HG02943 (cell line): ENCODE measurements around the gene GUSB.
A peak's percentile ranks its signal among the peaks of the same experiment; 100 is the strongest.
"Not testable (repeated sequence)": the region's sequence is repeated elsewhere in the genome, so short reads cannot be mapped to it uniquely, and the experiment has no call there.

ENCODE experiments used
- ATAC-seq: cut with Tn5 transposase; IDR thresholded peaks from one replicate; pipeline ENCODE4 v1.9.1; 2021; ENCODE audit warnings: mild to moderate bottlenecking, low read depth, moderate library complexity; ENCODE audit not compliant: unreplicated experiment

GUSB gene

GRCh38 chr7:65981965-65982792 is at the start of gene GUSB:
TSS of gene GUSB (minus strand) at chr7:65982213. CDS start at chr7:65982183, 30 bp downstream.
- ATAC-seq = peak; percentile 74

DNA sequence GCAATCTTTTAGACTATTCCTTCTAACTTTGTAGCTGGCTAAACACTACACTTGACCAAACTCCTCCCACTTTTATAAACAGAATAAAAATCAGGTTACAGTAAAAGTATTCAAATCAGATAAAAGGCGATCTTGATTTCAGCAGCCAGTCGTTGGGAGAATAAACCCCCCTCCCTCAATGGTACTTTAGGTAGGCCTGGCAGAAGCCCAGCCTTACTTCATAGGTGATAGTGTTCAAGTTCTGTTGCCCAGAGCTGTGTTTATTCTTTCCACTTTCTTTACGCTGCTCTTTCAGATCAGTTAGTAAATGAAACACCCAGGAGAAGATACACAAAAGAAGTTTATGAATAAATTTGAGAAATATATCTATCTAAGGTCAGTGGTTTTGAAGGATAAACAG is 46.3 kb upstream of the GUSB start:
- ATAC-seq = not testable (repeated sequence)

DNA sequence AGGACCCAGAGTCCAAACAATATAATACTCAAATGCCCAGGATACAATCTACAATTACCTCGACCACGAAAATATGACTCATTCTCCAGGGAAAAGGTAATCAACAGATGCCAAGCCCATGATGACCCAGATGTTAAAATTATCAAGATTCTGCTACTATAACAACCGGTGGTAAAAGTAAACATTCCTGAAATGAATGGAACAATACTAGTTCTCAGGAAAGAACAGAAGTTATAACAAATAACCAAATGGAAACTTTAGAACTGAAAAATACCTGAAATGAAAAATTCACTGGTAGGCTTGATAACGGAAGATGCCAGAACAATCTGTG is 34.1 kb upstream of the GUSB start:
- ATAC-seq = no peak

DNA sequence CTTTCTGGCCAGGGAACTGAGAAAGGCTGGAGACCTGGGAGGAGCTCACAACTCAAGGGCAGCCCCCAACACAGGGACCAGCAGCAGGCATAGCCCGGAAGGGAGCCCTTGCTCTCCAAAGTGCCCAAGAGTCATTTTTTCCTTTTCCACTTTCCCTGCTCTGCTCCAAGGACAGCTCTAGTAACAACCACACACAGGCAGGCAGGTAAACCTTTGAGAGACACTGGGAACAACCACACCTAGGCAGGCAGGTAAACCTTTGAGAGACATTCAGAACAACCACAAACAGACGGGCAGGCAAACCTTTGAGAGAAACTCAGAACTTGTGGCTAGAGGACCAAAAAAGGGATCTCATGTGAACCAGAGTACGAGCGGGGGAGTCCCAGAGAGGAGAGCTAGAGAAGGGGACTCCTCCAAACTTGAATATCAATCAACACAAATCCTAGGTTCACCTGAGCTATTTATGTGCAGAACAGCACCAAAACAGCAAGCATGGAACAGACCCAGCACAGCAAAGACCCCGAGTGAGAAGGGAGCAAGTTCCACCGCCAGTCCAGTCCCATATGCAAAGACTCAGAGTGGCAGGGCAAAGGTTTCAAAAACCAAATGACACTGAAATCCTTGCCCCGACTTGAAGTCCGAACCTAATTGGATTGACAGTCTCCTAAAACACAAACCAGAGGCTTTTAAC is 33.6 kb upstream of the GUSB start:
- ATAC-seq = no peak

- no peak for ATAC-seq
Observed at GRCh38 chr7:66013938-66014337, 31.9 kb upstream of the GUSB start.

DNA sequence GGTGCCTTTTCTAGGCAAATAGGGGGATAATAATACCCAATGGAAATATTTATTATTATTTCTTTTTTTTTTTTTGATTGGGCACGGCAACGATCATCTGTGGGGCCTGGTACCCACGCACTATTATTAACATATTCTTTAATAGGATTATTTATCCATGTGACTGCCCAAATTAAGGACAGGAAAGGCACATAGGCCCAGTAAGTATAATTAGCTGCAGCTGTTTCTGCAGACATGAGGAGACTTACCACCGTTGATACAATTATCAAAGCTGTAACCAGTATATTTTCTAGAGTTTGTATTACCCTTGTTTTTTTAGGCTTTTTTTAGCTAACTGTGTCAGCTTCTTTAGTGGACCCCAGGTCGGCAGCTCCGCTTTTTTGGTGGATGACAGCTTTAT is 25.2 kb upstream of the GUSB start:
- ATAC-seq = no peak

DNA sequence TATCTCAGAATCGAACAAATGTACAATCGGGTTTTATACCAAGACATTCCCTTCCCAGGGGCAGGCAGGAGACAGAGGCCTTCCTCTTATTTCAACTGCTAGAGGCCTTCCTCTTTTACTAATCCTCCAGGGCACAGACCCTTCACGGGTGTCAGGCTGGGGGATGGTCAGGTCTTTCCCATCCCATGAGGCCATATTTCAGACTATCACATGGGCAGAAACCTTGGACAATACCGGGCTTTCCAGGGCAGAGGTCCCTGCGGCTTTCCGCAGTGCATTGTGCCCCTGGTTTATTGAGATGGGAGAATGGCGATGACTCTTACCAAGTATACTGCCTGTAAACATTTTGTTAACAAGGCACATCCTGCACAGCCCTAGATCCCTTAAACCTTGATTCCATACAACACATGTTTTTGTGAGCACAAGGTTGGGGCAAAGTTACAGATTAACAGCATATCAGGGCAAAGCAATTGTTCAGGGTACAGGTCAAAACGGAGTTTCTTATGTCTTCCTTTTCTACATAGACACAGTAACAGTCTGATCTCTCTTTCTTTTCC is 23.2 kb upstream of the GUSB start:
- not testable (repeated sequence) for ATAC-seq

GRCh38 chr7:66000823-66001417 is 18.9 kb upstream of the GUSB start:
- not testable (repeated sequence) for ATAC-seq

GRCh38 chr7:65994984-65995383 is 13.0 kb upstream of the GUSB start:
- ATAC-seq = not testable (repeated sequence)

DNA sequence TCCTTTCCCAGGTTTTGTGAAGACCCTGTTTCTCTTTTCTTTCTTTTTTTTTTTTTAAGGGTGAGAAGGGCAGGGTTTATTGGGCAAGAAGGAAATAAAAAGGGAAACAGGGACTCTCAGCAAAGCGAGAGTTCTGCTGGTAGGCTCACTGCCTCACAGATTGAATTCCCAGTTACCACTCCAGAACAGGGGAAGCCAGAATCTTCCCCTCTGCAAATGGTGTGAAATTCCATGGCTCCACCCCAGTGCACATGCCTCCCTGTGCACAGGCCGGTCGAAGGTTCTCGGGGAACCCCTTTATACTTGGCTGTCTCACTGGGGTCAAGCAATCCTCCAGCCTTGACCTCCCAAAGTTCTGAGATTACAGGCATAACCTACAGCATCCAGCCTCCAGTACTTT is 10.5 kb upstream of the GUSB start:
- no peak for ATAC-seq

GRCh38 chr7:65991829-65992228 is 9.8 kb upstream of the GUSB start:
- ATAC-seq = not testable (repeated sequence)

GRCh38 chr7:65989694-65990080 is 7.7 kb upstream of the GUSB start:
- no peak for ATAC-seq

- not testable (repeated sequence) for ATAC-seq
Observed at GRCh38 chr7:65988503-65988902, 6.5 kb upstream of the GUSB start.

DNA sequence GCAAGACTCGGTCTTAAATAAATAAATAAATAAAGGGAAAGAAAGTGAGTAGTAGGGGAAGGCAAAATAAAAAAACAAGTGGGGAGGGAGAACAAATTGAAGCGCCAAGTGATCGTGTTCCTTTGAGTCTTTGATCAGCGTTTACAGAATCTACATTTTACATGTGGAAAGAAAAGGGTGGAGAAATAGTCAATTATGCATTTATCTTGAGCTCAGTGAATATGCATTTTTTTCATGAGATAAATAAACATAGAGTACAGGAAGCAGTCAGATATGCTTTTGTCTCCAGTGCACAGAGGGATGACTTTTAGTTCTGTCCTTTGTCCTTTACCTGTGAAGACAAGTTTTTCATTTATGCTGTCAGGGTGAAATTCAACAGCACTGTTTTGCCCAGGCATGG is 6.1 kb upstream of the GUSB start:
- no peak for ATAC-seq

- no peak for ATAC-seq
Observed at GRCh38 chr7:65983965-65984658, 2.1 kb upstream of the GUSB start.

DNA sequence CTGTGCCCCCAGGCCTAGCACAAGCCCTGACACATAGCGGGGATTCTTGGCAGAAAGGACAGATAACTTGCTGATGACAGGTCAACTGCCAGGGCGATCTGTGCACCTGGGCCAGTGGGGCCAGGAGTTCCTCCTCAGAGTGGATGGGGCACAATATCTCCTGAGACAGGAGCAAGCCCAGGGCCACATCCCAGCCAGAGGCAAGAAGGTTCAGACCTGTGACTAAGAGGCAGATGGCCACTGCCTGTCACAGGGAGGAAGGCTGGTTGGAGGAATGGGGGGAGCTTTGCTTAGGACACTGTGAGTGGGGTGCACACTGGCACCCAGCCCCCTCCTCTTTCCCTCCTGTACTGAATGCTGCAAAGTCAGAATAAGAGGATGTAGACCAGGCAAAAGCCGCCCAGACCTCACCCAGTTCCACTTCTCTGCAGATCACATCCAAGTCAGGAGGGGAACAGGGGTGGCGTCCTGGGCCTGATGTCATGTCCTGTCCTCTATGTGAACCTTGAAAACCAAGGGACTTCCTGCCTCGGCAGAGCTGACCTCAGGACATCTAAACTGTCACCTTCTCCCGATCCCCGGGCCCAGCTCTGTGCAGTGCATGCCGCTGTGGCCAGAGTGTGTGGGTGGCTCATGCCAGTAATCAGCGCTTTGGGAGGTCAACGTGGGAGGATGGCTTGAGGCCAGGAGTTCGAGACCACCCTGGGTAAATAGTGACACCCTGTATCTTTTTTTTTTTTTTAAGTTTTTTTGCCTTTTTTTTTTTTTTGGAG is 1.3 kb downstream of the GUSB start:
- peak; percentile 62 for ATAC-seq

DNA sequence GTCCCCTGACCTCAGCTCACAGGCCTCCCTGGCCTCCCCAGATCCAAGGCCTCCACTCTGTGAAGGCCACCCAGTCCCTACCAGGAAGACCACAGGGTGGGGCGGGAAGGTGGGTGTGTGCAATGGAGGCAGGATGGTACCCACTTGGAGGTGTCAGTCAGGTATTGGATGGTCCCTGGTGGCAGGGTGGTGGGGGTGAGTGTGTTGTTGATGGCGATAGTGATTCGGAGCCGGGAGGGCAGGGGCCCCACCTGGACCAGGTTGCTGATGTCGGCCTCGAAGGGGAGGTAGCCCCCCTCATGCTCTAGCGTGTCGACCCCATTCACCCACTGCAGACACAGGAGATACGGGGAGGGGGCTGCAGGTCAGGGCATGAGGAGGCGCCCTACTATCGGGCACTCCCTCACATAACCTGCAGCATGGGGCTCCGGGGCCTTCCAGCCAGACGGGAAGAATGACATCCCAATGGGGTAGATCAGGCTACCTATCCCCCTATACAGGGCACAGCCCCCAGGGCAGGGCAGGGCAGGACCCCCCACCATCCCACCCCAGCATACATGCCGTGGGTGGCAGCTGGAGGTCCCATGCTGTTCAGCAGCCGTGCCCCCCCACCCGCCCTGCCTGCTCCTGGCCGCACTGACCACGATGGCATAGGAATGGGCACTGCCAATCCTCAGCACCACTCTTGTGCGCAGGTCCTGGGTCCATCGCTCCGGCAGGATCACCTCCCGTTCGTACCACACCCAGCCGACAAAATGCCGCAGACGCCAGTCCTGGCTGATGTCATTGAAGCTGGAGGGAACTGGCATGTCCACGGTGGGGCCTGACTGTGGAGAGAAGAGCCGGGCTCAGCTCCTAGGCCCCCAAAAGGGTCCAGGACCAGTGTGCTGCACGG is 2.2 kb downstream of the GUSB start:
- no peak for ATAC-seq

GRCh38 chr7:65978891-65979582 is 3.0 kb downstream of the GUSB start:
- no peak for ATAC-seq
